Fibroblast of lung (primary cell): Measurements from ENCODE around the gene DISP2. TPM values are rescaled to one million over a fixed set of nuclear protein-coding genes. Genes with fewer than 3 reads are reported as not detected.
A peak's percentile ranks its signal among the peaks of the same experiment; 100 is the strongest.

Experiments used
- DNase-seq, 2 donors: peaks; one replicate each; pipeline versions ENCODE4 v3.0.0 to v3.0.0-alpha.2; 2010; ENCODE audit warnings: low read depth in 2 of 2
- H2AFZ ChIP-seq: 2 replicates; pipeline ENCODE4 v1.5.1; 2012; ENCODE audit warnings: low read length, control low read depth, inconsistent platforms
- H3K27ac ChIP-seq: 2 replicates; pipeline ENCODE4 v1.5.1; 2011; ENCODE audit warnings: low read length, control low read depth; ENCODE audit not compliant: insufficient read depth
- H3K27me3 ChIP-seq: 2 replicates; pipeline ENCODE4 v1.5.1; 2011; ENCODE audit warnings: mild to moderate bottlenecking, low read length; ENCODE audit not compliant: control insufficient read depth, insufficient read depth
- H3K36me3 ChIP-seq: 2 replicates; pipeline ENCODE4 v1.5.1; 2011; ENCODE audit warnings: low read length; ENCODE audit not compliant: control insufficient read depth, insufficient read depth
- H3K4me1 ChIP-seq: 2 replicates; pipeline ENCODE4 v1.5.1; 2011; ENCODE audit warnings: low read length; ENCODE audit not compliant: control insufficient read depth, insufficient read depth; ENCODE audit errors: extremely low read depth
- H3K4me2 ChIP-seq: 2 replicates; pipeline ENCODE4 v1.5.1; 2011; ENCODE audit warnings: low read length, control low read depth; ENCODE audit not compliant: insufficient read depth; ENCODE audit errors: extremely low read depth
- H3K4me3 ChIP-seq, 4 experiments: fragments of 200-600 bp in 1 of 4; sonication (generic) in 1 of 4; replicated peaks in 1 of 4; 2 replicates each; pipeline ENCODE4 v1.5.1; 2011 to 2016; ENCODE audit warnings: low read length in 4 of 4, low read depth in 3 of 4, mild to moderate bottlenecking in 3 of 4, control low read depth in 2 of 4, inconsistent platforms in 1 of 4, mixed read lengths in 1 of 4; ENCODE audit not compliant: insufficient read depth in 1 of 4; ENCODE audit errors: control extremely low read depth in 1 of 4
- H3K79me2 ChIP-seq: 2 replicates; pipeline ENCODE4 v1.5.1; 2012; ENCODE audit warnings: mild to moderate bottlenecking, low read length, inconsistent platforms; ENCODE audit not compliant: control insufficient read depth, insufficient read depth
- H3K9ac ChIP-seq: 2 replicates; pipeline ENCODE4 v1.5.1; 2011; ENCODE audit warnings: mild to moderate bottlenecking, low read length, control low read depth; ENCODE audit not compliant: insufficient read depth
- H3K9me3 ChIP-seq: 2 replicates; pipeline ENCODE4 v1.5.1; 2012; ENCODE audit warnings: low read depth, low read length; ENCODE audit not compliant: control insufficient read depth, insufficient read depth
- H4K20me1 ChIP-seq: 2 replicates; pipeline ENCODE4 v1.5.1; 2011; ENCODE audit warnings: low read length; ENCODE audit not compliant: control insufficient read depth, insufficient read depth; ENCODE audit errors: extremely low read depth
- EZH2 ChIP-seq: IDR thresholded peaks from 2 replicates; pipeline ENCODE4 v1.5.1; 2012; ENCODE audit warnings: low read length, control low read depth, mild to moderate bottlenecking; ENCODE audit errors: missing control alignments
- polyA plus RNA-seq, 2 donors: library from polyadenylated mRNA; depleted of rRNA in 1 of 2; stranded (reverse) in 1 of 2; unstranded in 1 of 2; fragments of >200 nt; gene quantifications; 2 replicates each; pipeline ENCODE4 v1.2.1, GENCODE V29; 2011 to 2012; ENCODE audit warnings: missing spikeins in 1 of 2
- total RNA-seq: library from RNA; depleted of rRNA; stranded (reverse); fragments of >200 nt; gene quantifications from 2 replicates; pipeline ENCODE4 v1.2.1, GENCODE V29; 2014
- TF ChIP-seq, protein P1 (sequence below), 2 donors: IDR thresholded peaks in 1 of 2; conservative IDR thresholded peaks in 1 of 2; 1 replicate in 1 of 2; 2 replicates in 1 of 2; pipeline ENCODE4 v1.5.1; 2011 to 2012; ENCODE audit warnings: low read length in 2 of 2, control low read depth in 1 of 2, inconsistent platforms in 1 of 2, low read depth in 1 of 2, mild to moderate bottlenecking in 1 of 2

The DISP2 gene
- total and polyA plus RNA-seq, 2 donors (not counting 1 experiment from before 2014, with no cell fraction given), result under 0.01 to 0.11 TPM

DNA sequence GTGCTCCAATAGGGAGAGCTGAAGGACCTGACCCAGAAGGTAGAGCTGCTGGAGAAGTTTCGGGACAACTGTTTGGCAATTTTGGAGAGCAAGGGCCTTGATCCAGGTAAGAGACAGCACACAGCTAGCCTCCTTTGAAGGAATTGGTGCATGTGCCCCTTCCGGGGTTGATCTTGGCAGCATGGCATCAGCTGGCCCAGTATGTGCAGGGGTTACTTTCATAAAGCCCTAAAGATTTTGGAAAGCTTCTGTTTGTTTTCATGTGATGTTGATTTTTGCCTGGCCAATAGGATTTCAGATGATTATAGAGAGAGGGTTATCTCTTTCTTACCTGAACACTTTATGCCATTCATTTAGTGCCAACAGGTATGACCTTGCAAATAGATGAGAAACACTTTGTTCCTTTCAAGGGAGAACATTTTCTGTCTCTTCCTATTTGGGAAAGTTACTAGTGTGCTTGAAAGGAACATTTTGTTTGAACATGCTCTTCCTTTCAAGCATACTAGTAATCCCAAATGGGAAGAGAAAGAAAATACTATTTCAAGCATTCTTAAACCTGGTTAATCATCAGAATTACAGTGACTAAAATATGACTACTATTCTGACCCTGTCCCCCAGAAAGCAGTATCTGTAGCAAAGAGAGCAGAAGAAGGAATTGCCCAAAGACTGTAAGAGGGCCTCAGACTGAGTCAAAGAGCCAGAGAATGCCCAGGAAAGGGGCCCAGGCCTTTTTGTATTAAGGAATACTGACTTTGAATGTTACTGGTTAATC is 32.0 kb downstream of the DISP2 start:
- Histone ChIP-seq H3K27ac (no peak overlapping the region), H4K20me1 (no peaks in the 10 kb centered on the region), H3K36me3 (peaks cover 6% of the 10 kb centered on the region), H2AFZ (no peak overlapping the region), H3K9me3 (no peaks in the 10 kb centered on the region), H3K27me3 (no peaks in the 10 kb centered on the region), H3K9ac (no peak overlapping the region), H3K79me2 (peaks cover 8% of the 10 kb centered on the region), H3K4me1 (no peaks in the 10 kb centered on the region), H3K4me2 (no peak overlapping the region), H3K4me3 (no peak overlapping the region)
- DNase-seq, result no peak
- no peak for TF ChIP-seq EZH2

DNA sequence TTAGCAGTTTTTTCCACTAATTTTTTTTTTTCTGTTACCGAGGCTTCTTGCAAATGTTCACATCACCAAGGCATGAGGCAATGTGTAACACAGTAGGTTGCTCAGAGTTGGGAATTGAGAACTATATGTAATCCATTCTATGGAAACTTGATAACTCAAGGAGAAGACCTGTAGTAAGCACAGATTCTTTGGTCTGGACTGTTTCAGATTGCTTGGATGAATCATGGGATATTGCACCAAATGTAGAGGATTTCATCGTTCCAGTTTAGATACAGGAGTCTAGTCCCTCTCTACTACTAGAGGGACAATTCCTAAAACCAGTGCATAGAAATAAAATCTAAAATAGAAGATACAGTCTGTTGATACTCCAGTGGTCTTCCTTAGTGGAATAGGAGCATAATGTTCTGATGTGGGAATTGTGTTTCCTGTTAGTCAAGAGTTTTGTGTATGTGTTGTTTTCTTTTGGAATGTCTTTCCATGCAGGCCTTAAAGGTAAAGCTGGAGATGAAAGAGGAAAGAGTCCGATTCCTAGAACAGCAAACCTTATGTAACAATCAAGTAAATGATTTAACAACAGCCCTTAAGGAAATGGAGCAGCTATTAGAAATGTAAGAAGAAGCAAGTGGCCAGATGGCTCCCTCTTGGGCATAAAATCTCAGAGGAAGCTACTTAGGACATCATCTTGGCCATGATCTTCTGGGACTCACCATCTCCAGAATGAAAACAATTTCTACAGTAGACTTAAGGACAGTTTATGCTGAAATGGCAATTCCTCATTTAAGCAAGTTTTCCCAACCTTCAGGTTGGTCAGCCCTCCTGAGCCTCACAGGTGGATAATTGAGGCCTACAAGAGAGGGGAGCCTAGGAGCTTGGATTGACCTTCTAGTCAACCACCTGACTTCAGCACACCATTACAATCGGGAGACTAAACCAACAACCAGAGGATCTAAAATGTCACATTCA is 35.2 kb downstream of the DISP2 start:
- no peak for TF ChIP-seq EZH2
- TF ChIP-seq, protein P1, sequence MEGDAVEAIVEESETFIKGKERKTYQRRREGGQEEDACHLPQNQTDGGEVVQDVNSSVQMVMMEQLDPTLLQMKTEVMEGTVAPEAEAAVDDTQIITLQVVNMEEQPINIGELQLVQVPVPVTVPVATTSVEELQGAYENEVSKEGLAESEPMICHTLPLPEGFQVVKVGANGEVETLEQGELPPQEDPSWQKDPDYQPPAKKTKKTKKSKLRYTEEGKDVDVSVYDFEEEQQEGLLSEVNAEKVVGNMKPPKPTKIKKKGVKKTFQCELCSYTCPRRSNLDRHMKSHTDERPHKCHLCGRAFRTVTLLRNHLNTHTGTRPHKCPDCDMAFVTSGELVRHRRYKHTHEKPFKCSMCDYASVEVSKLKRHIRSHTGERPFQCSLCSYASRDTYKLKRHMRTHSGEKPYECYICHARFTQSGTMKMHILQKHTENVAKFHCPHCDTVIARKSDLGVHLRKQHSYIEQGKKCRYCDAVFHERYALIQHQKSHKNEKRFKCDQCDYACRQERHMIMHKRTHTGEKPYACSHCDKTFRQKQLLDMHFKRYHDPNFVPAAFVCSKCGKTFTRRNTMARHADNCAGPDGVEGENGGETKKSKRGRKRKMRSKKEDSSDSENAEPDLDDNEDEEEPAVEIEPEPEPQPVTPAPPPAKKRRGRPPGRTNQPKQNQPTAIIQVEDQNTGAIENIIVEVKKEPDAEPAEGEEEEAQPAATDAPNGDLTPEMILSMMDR (conservative IDR thresholded peaks at IDR 0.05 in 1 of 2, IDR thresholded peaks at IDR 0.05 in 1 of 2; ENCODE audit: low read depth in 1 of 2, low read length in 2 of 2), result no peak
- no peaks in the 10 kb centered on the region for H3K27me3 ChIP-seq

DNA sequence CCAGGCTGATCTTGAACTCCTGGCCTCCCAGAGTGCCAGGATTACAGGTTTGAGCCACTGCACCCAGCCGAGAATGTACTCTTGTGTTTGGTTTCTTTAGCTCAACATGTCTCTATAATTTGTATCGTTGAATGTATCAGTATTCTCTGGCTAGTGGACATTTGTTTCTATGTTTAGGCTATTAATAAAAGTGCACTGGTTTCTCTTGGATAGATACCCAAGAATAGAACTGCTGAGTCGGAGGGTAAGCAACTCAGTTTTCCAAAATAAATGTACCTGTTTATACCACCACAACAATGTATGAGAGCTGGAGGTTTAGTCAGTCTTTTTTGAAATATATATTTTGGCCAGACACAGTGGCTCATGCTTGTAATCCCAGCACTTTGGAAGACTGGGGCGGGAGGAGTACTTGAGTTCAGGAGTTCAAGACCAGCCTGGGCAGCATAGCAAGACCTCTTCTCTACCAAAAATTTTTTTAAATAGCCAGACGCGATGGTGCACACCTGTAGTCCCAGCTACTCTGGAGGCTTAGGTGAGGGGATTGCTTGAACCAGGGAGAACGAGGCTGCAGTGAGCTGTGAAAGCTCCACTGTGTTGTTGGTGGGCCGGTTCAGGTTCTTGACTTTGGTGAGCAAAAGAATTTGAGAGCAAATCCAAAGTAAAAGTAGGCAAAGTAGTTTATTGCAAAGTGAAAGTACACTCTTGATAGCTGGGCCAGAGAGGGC is 39.8 kb downstream of the DISP2 start:
- no peak overlapping the region for H3K4me2 ChIP-seq
- H3K27ac ChIP-seq, result no peak overlapping the region
- H3K9ac ChIP-seq, result no peak overlapping the region
- no peak for TF ChIP-seq EZH2
- TF ChIP-seq, protein P1 (conservative IDR thresholded peaks at IDR 0.05 in 1 of 2, IDR thresholded peaks at IDR 0.05 in 1 of 2; ENCODE audit: low read depth in 1 of 2, low read length in 2 of 2), result no peak
- H3K4me3 ChIP-seq, result no peak overlapping the region
- H3K79me2 ChIP-seq, result no peaks in the 10 kb centered on the region
- H3K9me3 ChIP-seq, result no peaks in the 10 kb centered on the region
- no peaks in the 10 kb centered on the region for H3K4me1 ChIP-seq
- peaks cover 2% of the 10 kb centered on the region for H3K36me3 ChIP-seq
- no peak for DNase-seq
- H4K20me1 ChIP-seq, result no peaks in the 10 kb centered on the region
- no peak overlapping the region for H2AFZ ChIP-seq
- no peaks in the 10 kb centered on the region for H3K27me3 ChIP-seq

More for the DNA sequence above, 35.2 kb downstream of the DISP2 start:
- H3K27ac ChIP-seq, result no peak overlapping the region
- H3K36me3 ChIP-seq, result peaks cover 2% of the 10 kb centered on the region
- no peak overlapping the region for H3K4me2 ChIP-seq
- no peak overlapping the region for H2AFZ ChIP-seq
- H3K4me1 ChIP-seq, result no peaks in the 10 kb centered on the region
- no peaks in the 10 kb centered on the region for H4K20me1 ChIP-seq
- H3K9me3 ChIP-seq, result no peaks in the 10 kb centered on the region
- no peak overlapping the region for H3K9ac ChIP-seq
- no peaks in the 10 kb centered on the region for H3K79me2 ChIP-seq
- no peak overlapping the region for H3K4me3 ChIP-seq
- peak in 1 of 2 donors; percentile 70 for DNase-seq
